Measurements from ENCODE around the gene C1QTNF8.
A peak's percentile ranks its signal among the peaks of the same experiment; 100 is the strongest.

The C1QTNF8 gene

GRCh38 chr16:1127971-1128715 is 32.1 kb upstream of the C1QTNF8 start:
- DNase-seq (ENCODE audit: low read depth, low spot score): no peak

GRCh38 chr16:1127101-1127500 is 31.1 kb upstream of the C1QTNF8 start:
- DNase-seq (ENCODE audit: low read depth, low spot score): no peak

GRCh38 chr16:1126586-1126985 is 30.5 kb upstream of the C1QTNF8 start:
- DNase-seq (ENCODE audit: low read depth, low spot score): no peak

- DNase-seq (ENCODE audit: low read depth, low spot score): no peak
Observed at GRCh38 chr16:1126044-1126443, 30.0 kb upstream of the C1QTNF8 start.

GRCh38 chr16:1125471-1125870 is 29.4 kb upstream of the C1QTNF8 start:
- peak; percentile 26 for DNase-seq (ENCODE audit: low read depth, low spot score)

- no peak for DNase-seq (ENCODE audit: low read depth, low spot score)
Observed at GRCh38 chr16:1124795-1125194, 28.8 kb upstream of the C1QTNF8 start.

- no peak for DNase-seq (ENCODE audit: low read depth, low spot score)
Observed at GRCh38 chr16:1124291-1124690, 28.2 kb upstream of the C1QTNF8 start.

- no peak for DNase-seq (ENCODE audit: low read depth, low spot score)
Observed at GRCh38 chr16:1123525-1124230, 27.6 kb upstream of the C1QTNF8 start.

- DNase-seq (ENCODE audit: low read depth, low spot score): no peak
Observed at GRCh38 chr16:1122398-1122765, 26.3 kb upstream of the C1QTNF8 start.

- DNase-seq (ENCODE audit: low read depth, low spot score): no peak
Observed at GRCh38 chr16:1121601-1122397, 25.8 kb upstream of the C1QTNF8 start.

GRCh38 chr16:1121009-1121408 is 25.0 kb upstream of the C1QTNF8 start:
- no peak for DNase-seq (ENCODE audit: low read depth, low spot score)

- no peak for DNase-seq (ENCODE audit: low read depth, low spot score)
Observed at GRCh38 chr16:1120577-1120941, 24.5 kb upstream of the C1QTNF8 start.

GRCh38 chr16:1119766-1120576 is 23.9 kb upstream of the C1QTNF8 start:
- DNase-seq (ENCODE audit: low read depth, low spot score): no peak

- no peak for DNase-seq (ENCODE audit: low read depth, low spot score)
Observed at GRCh38 chr16:1119129-1119528, 23.1 kb upstream of the C1QTNF8 start.

GRCh38 chr16:1117926-1118325 is 21.9 kb upstream of the C1QTNF8 start:
- DNase-seq (ENCODE audit: low read depth, low spot score): no peak

GRCh38 chr16:1117176-1117900 is 21.3 kb upstream of the C1QTNF8 start:
- DNase-seq (ENCODE audit: low read depth, low spot score): no peak

GRCh38 chr16:1116693-1117077 is 20.6 kb upstream of the C1QTNF8 start:
- no peak for DNase-seq (ENCODE audit: low read depth, low spot score)

- no peak for DNase-seq (ENCODE audit: low read depth, low spot score)
Observed at GRCh38 chr16:1113889-1114526, 18.0 kb upstream of the C1QTNF8 start.

GRCh38 chr16:1113489-1113888 is 17.4 kb upstream of the C1QTNF8 start:
- DNase-seq (ENCODE audit: low read depth, low spot score): no peak

GRCh38 chr16:1112506-1113184 is 16.6 kb upstream of the C1QTNF8 start:
- DNase-seq (ENCODE audit: low read depth, low spot score): no peak
